Activated naive CD4-positive, alpha-beta T cell treated with anti-CD3 and anti-CD28 coated beads, Interleukin-2, amount 50 U/mL, for 16 hours (primary cell): Measurements from ENCODE around the gene CRTAC1.

Experiments used
- DNase-seq: peaks from one replicate; pipeline ENCODE4 v3.0.0-alpha.2; 2020

CRTAC1 gene

DNA sequence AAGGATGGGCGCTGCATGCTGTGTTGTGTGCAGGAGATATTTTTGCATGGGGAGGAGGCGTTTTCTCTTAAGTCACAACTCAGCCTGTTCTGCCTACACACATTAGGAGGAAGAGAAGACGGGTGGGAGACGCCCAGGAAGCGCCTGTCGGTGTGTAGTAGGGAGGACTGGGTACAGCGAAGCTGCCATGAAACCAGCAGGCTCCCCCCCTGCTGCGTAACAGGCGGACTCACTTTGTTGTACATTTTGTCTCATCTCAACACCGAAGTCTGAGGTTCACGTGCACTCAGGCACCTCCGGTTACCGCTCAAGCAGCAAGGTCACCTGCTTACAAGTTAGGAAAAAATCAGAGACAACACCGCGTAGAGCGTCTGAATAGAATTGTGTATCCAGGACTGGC, 56.3 kb downstream of the CRTAC1 start:
- no peak for DNase-seq

DNA sequence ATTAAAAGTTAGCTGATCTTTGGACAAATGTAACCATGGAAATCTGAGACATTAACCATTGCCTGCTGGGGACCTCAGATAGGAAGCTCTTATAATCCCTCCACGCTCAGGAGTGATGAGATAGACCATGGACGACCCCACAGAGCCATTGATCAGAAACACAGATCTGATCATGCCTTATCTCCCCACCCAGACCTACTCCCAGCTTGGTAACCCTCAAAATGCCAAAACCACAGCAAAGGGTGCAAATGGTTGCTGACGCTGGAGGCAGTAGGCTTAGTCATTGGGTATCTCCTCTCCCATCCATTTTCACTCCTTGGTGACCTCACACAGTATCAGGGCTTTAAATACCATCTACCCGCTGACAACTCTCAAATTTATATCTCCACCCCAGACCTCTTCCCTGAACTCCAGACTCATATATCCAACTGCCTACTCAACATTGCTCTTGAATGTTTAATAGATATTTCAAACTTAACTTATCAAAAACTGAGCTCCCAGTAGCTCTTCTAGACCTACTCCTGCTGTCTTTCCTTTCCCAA, 60.8 kb downstream of the CRTAC1 start:
- no peak for DNase-seq

DNA sequence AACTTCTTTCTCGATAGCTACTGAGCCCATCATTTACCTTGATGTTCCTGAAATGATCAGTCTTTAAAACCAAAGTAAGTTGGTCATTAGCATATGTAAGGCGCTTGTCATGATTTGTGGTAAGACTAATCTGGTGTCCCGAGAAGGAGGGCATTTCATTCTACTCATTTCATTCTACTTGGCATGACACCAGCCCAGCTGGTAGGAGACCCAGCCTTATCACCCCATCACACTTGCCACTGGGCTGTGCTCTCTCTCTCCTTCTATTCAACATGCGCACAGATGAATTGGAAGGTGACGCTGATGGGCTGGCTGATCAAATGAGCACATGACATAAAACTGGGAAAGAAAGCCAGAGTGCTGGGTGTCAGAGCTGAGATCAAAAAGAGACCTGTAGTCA, 65.7 kb downstream of the CRTAC1 start:
- DNase-seq, result no peak

DNA sequence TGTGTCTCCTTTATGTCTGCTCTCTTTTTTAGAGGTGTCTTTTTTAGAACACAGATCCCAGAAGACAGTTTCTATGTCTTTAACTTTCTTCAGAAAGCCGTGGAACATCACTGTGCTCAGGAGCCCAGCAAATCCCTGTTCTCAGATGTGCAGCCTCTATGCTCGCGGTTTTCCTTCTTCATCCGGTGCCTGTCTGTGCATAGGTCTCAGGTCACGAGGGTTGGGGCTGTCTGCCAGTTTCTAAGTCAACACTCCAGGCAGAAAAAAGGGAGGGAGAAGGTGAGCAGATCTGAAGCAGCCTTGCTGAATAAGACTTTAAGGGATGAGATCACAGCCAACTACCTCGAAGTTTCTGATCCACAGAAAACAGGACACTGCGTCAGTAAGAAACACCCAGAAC, 68.5 kb downstream of the CRTAC1 start:
- DNase-seq, result no peak

DNA sequence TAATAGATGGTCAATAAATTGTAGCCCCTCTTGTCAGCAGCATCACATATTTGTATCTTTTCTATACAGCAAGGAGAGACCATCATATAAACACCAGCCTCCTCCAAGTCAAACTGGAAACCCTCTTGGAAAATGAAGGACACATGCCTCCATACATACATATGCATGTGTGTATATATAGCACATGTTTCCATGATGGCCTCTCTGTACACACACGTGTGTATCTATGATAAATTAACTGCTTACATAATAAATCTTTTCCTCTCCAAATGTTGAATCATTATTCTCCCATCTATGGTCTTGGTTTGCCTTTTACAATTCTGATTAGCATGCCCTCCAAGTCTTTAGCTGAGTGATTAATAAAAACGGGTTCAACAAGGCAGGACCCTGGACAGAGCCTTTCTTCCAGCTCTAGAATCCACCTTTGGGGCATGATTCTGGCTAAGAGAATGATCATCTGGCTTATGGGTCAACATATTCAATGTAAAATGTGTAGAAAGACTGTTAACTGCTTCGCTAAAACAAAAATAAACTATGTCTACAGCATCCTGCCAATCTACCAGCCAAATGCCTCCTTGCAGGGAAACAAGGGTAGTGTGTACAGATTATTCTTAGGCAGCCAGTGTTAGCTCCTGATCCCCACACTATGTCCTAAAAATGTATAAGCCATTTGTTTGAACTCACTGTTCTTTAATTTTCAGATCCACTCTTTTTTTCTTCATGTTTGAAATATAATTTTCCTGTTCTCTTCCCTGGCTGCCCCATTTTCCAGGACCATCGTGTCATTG, 70.0 kb downstream of the CRTAC1 start:
- no peak for DNase-seq

DNA sequence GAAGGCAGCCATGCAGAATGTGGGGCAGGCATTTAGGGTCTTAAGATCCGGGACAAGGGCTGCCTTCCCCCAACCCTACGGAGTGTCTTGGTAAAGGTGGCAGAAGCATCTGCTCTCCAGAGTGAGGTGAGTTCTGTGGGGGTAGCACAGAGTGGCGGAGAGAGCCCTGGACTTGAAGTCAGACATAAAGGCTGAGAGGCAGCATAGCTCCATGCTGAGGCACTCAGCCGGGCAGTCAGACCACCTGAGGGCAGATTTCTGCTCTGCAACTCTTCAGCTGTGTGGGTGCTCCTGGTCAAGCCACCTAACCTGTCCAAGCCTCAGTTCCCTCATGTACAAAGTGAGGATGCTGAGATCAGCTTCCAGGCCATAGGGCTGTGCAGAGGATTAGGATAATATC, 81.0 kb downstream of the CRTAC1 start:
- no peak for DNase-seq

DNA sequence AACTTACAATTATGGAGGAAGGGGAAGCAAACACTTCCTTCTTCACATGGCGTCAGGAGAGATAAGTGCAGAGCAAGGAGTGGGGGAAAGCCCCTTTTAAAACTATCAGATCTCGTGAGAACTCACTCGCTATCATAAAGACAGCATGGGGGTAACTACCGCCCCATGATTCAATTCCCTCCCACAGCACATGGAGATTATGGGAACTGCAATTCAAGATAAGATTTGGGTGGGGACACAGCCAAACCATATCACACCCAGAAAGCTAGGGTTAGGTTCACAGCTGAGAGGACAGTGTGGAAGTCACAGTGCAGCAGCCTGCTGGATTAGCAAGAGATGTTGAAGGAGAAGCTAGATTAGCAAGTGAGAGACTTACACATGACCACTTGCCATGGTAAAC, 81.6 kb downstream of the CRTAC1 start:
- no peak for DNase-seq

DNA sequence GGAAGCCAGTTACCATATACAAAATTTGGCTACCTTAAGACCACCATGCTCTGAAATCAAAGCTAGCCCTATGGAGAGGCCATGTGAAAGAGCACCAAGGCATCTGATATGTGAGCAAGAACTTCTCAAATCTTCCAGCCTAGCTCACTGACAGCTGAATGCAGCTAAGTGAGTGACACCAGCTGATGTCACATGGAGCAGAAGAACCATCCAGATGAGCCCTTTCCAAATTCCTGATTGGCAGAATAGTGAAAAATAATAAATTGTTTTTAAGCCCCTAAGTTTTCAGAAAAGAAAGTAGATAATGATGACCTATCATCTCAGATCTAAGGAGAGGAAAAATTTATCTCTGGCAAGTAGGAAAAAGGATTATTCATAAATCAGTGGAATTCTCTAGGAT, 85.6 kb downstream of the CRTAC1 start:
- no peak for DNase-seq

DNA sequence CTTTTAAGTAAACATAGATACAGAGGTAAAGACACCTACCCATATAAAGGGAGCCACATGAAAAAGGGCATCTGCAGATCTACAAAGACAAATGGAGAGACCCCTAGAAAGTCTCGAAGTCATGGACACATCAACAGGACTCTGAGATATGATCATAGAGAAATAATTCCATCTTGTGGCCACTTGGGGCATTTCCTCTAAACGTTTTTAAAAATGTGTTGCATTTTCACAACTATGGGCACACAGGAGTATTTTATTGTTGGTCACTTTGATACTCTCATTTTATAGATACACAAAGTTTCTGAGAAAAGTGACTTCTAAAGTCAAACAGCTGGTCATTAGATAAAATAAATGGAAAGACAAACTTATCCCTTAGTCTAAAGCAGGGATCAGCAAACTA, 87.1 kb downstream of the CRTAC1 start:
- DNase-seq, result no peak

DNA sequence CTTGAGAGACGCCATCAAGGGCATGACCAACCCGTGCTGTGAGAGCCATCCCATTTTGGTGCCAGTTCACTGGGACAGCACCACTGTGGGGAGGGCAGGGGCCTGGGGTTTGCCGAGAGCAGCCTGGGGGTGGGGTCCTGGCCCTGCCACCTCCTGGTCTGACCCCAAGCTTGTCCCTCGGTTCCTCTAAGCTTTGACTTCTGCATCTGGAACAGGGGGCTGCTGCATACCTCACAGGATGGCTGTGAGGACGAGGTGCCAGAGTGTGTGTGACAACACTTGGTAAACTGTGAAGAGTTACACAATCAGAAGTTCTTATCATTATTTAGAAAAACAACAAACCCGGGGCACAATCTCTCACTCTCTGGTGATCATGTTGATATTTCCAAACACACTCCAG, 89.9 kb downstream of the CRTAC1 start:
- DNase-seq, result no peak

DNA sequence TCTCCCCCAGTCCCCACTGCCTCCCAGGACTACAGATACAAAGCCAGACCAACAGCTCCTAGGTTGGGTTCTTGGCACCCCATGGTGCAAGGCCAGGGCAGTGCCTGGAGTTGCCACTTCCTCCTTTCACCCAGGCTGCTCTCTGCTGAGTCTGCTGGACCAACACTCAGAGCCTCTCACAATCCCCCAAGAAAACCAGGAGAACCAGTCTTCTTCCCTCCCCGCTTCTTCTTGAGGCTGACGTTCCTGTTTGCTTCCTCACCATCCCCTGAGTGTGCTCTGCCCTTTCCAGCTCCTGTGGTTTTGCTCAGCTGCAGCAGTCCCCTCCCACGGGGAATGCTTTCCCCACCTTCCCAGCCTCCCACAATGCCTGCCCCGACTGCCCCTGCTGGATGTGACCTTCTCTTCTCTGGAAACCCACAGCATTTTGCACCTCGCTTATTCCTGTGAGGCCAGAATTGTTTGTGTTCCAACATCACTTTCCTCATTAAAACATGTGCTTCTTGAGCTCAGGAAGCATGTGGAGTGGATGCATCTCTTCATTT, 90.9 kb downstream of the CRTAC1 start:
- no peak for DNase-seq

DNA sequence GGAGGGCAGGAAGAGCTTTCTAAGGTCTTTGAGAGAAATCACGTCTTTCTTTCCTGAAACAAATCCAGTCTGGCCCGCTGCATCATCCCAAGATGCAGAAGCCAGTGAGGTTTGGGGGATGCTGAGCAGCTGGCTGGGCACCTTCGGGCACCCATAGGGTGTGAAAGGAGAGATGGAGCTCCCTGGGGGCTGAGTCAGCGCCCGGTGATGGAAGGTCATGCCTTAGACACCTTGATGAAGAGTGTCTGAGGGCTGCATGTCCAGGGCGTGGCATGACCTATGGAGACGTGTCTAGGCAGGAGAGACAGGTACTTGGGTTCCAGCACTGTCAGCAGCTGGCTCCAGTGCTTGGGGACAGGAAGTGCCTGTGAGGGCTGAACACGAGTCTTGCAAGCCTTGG, 92.5 kb downstream of the CRTAC1 start:
- no peak for DNase-seq

DNA sequence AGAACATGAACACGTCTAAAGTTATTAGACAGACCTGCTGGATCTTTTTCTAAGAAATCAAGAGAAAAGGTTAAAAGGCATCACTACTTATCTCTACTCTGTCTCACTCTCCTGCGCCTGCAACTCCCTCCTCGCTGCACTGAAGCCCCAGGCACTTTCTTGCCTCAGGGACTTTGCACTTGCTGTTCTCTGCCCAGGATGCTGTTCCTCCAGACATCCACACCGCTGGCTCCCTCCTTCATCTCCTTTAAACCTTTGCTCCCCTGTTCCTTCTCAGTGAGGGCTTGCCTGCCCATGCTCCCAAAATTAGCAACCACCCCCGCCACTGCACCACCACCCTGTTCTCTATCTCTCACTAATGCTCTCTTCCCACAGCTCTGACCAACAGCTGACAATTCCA, 93.4 kb downstream of the CRTAC1 start:
- no peak for DNase-seq

DNA sequence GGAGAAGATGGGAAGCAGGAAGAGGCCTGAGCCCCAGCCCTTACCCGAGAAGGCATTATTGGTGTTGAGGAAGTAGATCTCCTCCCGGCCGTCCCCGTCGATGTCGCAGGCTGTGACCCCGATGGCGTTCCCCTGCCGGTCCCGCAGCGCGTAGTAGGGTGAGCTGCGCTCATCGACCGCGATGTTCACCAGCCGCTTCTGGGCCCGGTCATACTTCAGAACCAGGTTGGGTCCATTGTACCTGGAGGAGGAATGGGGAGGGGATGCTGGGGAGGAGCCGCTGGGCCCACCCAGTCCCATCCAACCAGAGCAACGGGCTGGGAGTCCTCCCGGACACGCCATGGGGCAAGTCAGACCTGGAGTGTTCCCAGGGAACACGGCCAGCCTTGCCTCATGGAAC, 94.3 kb downstream of the CRTAC1 start:
- DNase-seq, result no peak

DNA sequence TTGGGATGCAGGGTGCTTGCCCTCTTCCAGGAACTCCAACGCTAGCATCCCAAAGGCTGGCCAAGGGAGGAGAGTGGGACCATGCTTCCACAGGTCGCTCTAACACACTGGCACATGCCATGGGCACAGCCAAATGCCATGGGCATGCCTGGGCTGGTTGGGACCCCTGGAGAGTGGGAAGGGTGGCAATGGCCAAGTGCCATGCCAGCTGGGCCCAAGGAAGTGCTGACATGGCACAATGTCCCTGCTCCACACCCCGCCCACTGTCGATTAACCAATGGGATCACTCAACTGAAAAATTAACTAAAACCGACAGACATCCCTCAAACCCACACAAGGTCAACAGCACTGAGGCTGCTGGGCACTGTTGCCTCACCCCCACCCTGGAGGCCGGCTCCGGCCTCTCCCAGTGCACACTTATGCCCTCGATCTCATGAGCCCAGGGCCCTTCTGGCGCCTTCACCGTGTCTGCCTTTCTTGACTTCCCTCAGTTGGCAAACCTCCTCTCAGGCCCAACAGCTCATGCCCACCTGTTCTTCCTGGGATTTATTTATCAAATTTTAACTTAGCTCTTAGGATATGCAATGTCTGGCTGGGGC, 97.4 kb downstream of the CRTAC1 start:
- no peak for DNase-seq

DNA sequence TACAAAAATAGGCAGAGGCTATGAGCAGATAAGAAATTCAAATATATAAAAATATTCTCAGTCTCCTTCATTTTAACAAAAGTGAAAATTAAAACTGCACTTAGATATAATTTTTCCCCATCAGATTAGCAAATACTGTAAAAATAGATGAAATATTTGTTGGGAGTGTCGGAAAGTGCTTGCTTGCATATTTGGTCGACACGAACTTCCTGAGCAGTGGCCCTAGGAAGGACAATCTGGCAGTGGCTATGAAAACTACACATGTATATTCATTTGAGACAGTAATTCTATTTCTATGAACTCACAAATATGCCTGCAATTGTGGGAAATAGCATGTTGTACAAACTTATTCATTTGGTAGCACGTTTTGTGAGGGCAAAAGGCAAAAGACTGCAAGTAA, 99.4 kb downstream of the CRTAC1 start:
- DNase-seq, result no peak

DNA sequence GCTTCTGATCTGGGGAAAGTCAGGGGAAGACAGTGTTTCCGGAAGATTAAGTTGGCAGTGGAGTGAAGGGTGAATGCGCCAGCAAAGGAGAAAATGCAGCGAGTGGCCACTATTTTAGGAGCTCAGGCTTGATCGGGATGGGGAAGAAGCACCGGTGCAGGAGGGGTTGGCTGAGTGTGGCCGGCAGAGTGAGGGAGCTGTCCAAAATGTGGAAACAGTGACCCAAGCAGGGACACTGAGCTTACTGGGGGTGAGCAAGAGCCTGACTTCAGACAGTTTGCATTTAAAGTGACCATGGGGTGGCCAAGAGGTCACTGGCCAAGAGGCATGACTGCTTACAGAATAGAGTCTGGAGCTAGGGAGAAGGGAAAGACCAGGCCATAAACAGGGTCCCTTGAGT, 101.5 kb downstream of the CRTAC1 start:
- DNase-seq, result no peak

DNA sequence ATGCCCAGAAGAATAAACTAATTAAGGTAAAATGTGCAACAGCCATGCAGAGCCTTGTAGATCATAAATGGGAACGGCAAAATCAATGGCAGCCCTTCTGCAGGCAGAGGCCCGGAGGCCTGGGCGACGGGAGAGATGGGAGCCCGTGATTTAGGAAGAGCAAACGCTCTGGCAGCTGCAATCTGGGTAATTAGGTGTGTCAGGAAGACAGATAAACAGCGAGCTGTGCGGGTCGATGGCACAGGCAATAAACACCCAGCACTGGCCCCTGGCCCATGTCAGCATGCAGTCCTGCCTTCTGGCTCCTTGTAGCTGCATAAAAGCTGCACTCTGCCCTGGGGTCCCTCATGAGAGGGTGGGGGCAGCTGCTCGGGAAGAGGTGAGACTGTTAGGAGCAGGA, 102.8 kb downstream of the CRTAC1 start:
- DNase-seq, result no peak

DNA sequence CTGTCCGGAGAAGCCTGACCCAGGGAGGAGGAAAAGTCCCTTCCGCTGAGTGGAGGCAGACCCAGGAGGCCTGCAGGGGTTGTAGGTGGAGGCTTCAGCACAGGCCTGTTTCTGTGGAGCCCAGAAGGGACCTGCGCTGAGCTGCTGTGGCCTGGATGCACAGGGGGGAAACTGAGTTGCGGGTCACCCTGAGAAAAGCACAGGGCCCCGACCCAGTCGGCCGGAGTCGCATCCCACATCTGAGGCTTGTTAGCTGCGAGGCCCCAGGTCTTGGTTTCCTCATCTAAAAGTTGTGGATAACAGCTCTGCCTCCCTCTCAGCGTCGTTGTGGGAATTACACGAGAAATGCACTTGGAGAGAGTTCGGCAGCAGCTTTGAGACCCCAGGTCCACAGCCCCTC, 104.4 kb downstream of the CRTAC1 start:
- no peak for DNase-seq

DNA sequence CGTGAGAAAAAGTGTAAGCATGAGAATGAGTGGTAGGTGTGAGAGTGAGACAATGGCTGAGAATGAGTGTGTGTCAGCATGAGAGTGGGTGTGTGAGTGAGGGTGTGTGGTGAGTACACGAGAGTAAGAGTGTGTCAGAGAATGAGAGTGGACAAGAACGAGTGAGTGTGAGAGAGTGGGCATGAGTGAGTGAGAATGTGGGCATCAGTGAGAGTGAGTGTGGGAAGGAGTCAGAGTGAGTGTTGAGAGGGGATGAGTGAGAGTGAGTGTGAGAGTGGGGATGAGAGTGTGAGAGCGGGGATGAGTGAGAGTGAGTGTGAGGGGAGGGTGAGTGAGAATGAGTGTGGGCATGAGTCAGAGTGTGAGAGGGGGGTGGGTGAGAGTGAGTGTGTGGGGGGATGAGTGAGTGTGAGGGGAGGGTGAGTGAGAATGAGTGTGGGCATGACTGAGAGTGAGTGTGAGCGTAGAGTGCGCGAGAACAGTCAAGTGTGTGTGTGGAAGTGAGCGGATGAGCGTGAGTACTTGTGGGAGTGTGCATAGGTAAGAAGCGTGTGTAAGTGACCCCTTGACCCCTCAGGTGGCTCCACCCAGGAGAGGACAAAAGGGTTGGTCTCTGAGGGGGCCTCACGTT, 105.0 kb downstream of the CRTAC1 start:
- no peak for DNase-seq

DNA sequence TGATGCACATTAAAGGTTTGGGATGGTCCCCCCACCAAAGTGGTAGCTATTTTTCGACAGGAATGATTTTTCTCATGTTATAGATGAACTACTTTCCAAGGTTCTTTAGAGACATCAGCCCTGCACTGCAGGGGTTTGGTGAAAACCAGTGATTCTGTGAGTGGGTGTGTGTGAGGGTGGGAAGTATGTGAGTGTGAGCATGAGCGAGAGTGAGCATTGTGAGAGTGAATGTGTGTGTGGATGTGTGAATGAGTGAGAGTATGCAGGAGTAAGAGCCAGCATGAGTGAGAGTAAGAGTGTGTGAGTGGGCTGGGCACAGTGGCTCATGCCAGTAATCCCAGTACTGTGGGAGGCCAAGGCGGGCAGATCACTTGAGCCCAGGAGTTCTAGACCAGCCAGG, 105.7 kb downstream of the CRTAC1 start:
- no peak for DNase-seq

DNA sequence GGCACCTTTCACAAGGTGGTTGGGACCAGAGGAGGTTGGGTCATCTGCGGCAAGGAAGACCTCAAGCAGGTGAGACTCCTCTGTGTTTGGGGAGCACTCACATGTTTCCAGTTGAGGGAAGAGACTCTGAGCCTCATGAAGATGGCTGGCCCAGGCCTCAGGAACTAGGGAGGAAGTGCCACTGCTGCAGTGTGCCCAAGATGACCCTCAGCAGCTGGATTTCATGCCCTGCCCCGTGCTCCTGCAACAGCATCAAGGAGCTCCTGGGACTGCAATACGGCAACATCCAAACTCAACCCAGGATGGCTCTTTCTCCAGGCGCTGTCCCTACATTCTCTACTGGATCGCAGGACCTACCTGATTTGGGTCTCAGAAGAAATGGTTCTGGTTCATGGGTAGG, 106.9 kb downstream of the CRTAC1 start:
- DNase-seq, result no peak

DNA sequence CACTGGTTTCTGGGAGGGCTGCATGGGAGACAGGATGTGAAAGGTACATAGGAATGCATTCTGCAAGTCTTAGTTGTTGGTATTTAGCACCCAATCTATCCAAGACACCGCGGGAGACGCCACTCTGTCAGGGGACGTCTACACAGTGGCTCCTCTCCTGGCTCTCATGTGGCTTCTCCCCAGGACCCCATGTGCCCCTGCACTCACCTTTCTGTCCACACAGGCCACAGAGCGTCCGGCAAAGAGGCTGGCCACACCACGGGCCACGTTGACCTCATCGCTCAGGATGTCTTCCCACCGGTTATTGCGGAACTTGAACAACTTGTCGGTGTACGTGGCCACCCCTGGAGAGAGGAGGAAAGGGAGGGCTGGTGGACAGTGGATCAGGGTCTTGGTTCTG, 107.4 kb downstream of the CRTAC1 start:
- DNase-seq, result no peak
